Nephron (organoid): ENCODE measurements around the gene FOXM1.
A peak's percentile ranks its signal among the peaks of the same experiment; 100 is the strongest.

Source experiments
- H3K27ac Mint-ChIP-seq, 3 experiments: 2 replicates each; pipeline ENCODE4 v1.8.0; 2020; ENCODE audit warnings: mixed read lengths in 3 of 3, mild to moderate bottlenecking in 2 of 3, moderate library complexity in 1 of 3
- H3K27me3 Mint-ChIP-seq: 2 replicates; pipeline ENCODE4 v1.8.0; 2021; ENCODE audit warnings: low read depth, mild to moderate bottlenecking, moderate library complexity, mixed read lengths
- H3K36me3 Mint-ChIP-seq: 2 replicates; pipeline ENCODE4 v1.8.0; 2020; ENCODE audit warnings: low read depth, mixed read lengths
- H3K4me1 Mint-ChIP-seq: 2 replicates; pipeline ENCODE4 v1.8.0; 2020; ENCODE audit warnings: mixed read lengths
- H3K4me3 Mint-ChIP-seq, 3 experiments: 2 replicates each; pipeline ENCODE4 v1.8.0; 2020; ENCODE audit warnings: mild to moderate bottlenecking in 3 of 3, mixed read lengths in 3 of 3, moderate library complexity in 2 of 3
- H3K9me3 Mint-ChIP-seq: 2 replicates; pipeline ENCODE4 v1.8.0; 2020; ENCODE audit warnings: mixed read lengths
- CTCF ChIP-seq, 3 experiments: fragments of 200-600 bp; sonication (generic); IDR thresholded peaks; one replicate each; pipeline ENCODE4 v1.5.0; 2021; ENCODE audit warnings: antibody characterized with exemption in 3 of 3; ENCODE audit not compliant: unreplicated experiment in 3 of 3

FOXM1 gene

GRCh38 chr12:2813214-2814185, 63.5 kb downstream of the FOXM1 start:
- peak; percentile 59 to 71 (median 69) for TF ChIP-seq CTCF (IDR thresholded peaks at IDR 0.05; ENCODE audit: unreplicated experiment in 3 of 3)
- peak overlapping the region; percentile 98 to 100 (median 100) for H3K27ac Mint-ChIP-seq
- peaks cover 18% of the 10 kb centered on the region for H3K36me3 Mint-ChIP-seq
- peaks cover 3% of the 10 kb centered on the region for H3K27me3 Mint-ChIP-seq
- peak overlapping the region; percentile 98 to 99 (median 99) for H3K4me3 Mint-ChIP-seq
- H3K4me1 Mint-ChIP-seq = peaks cover 15% of the 10 kb centered on the region
- H3K9me3 Mint-ChIP-seq = no peaks in the 10 kb centered on the region

GRCh38 chr12:2812290-2813213, 64.4 kb downstream of the FOXM1 start, which contains the start of gene ITFG2:
Gene ITFG2 (plus strand): TSS chr12:2812668. CDS start chr12:2812761, 93 bp downstream.
- H3K4me3 Mint-ChIP-seq = peak within 1 kb of the TSS; percentile 98 to 99 (median 99)
- no peaks in the 10 kb centered on the region for H3K27me3 Mint-ChIP-seq
- H3K27ac Mint-ChIP-seq = peak within 1 kb of the TSS; percentile 98 to 100 (median 100)
- H3K9me3 Mint-ChIP-seq = no peaks in the 10 kb centered on the region
- peaks cover 9% of the 10 kb centered on the region for H3K36me3 Mint-ChIP-seq
- no peak for TF ChIP-seq CTCF (IDR thresholded peaks at IDR 0.05; ENCODE audit: unreplicated experiment in 3 of 3)
- H3K4me1 Mint-ChIP-seq = peaks cover 15% of the 10 kb centered on the region

GRCh38 chr12:2811801-2812200, 65.2 kb downstream of the FOXM1 start:
- H3K27ac Mint-ChIP-seq = peak overlapping the region; percentile 84 to 100 (median 98)
- H3K4me3 Mint-ChIP-seq = peak overlapping the region; percentile 98 to 99 (median 99)
- peaks cover 9% of the 10 kb centered on the region for H3K36me3 Mint-ChIP-seq
- no peak for TF ChIP-seq CTCF (IDR thresholded peaks at IDR 0.05; ENCODE audit: unreplicated experiment in 3 of 3)
- H3K4me1 Mint-ChIP-seq = peaks cover 15% of the 10 kb centered on the region
- no peaks in the 10 kb centered on the region for H3K9me3 Mint-ChIP-seq
- H3K27me3 Mint-ChIP-seq = no peaks in the 10 kb centered on the region
